Cardiac muscle cell (in vitro differentiated cells and primary cell): Measurements from ENCODE around the gene SLC50A1. TPM values are rescaled to one million over a fixed set of nuclear protein-coding genes. Genes with fewer than 3 reads are reported as not detected.
"Not testable (repeated sequence)": the region's sequence is repeated elsewhere in the genome, so short reads cannot be mapped to it uniquely, and the experiment has no call there.

Experiments
- DNase-seq, 2 donors: peaks; one replicate each; pipeline versions ENCODE4 v3.0.0 to v3.0.0-alpha.2; 2010 to 2017; ENCODE audit warnings: low read depth in 1 of 2, low spot score in 1 of 2
- H3K27ac ChIP-seq: fragments of 200-600 bp; sonication (generic); 2 replicates; pipeline ENCODE4 v1.5.1; 2016
- H3K27me3 ChIP-seq: fragments of 200-600 bp; sonication (generic); 2 replicates; pipeline ENCODE4 v1.6.0; 2016; ENCODE audit warnings: control low read depth
- H3K36me3 ChIP-seq: fragments of 200-600 bp; sonication (generic); 2 replicates; pipeline ENCODE4 v1.5.1; 2016; ENCODE audit warnings: control low read depth
- H3K4me1 ChIP-seq: fragments of 200-600 bp; sonication (generic); 2 replicates; pipeline ENCODE4 v1.8.1; 2017; ENCODE audit warnings: low read depth, mild to moderate bottlenecking, mixed run types
- H3K4me3 ChIP-seq: fragments of 200-600 bp; sonication (generic); 2 replicates; pipeline ENCODE4 v1.5.1; 2016; ENCODE audit warnings: mild to moderate bottlenecking
- H3K9me3 ChIP-seq: fragments of 200-600 bp; sonication (generic); 2 replicates; pipeline ENCODE4 v1.5.1; 2017; ENCODE audit warnings: low read depth, mild to moderate bottlenecking, control low read depth
- CTCF ChIP-seq: IDR thresholded peaks from 2 replicates; pipeline ENCODE4 v1.5.1; 2012; ENCODE audit warnings: low read depth, mild to moderate bottlenecking, low read length
- polyA plus RNA-seq: library from polyadenylated mRNA; unstranded; fragments of >200 nt; fragmentation: Nextera tagmentation; extraction: Ambion mirVana; gene quantifications from 2 replicates; pipeline ENCODE4 v1.2.1, GENCODE V29; 2016
- total RNA-seq: library from RNA; depleted of rRNA; stranded (reverse); fragments of >200 nt; gene quantifications from 2 replicates; pipeline ENCODE4 v1.2.3, GENCODE V29; 2016

The SLC50A1 gene
- total and polyA plus RNA-seq, 2 experiments from 2014 or later = 18.4 to 50.7 TPM

GRCh38 chr1:155110381-155110780 is 25.3 kb upstream of the SLC50A1 start:
- TF ChIP-seq CTCF = no peak
- no peak overlapping the region for H3K27ac ChIP-seq
- H3K36me3 ChIP-seq = no peaks in the 10 kb centered on the region
- H3K4me1 ChIP-seq = no peaks in the 10 kb centered on the region
- H3K9me3 ChIP-seq = no peaks in the 10 kb centered on the region
- H3K4me3 ChIP-seq = no peak overlapping the region
- DNase-seq = no peak
- H3K27me3 ChIP-seq = peaks cover 9% of the 10 kb centered on the region

- no peak for TF ChIP-seq CTCF
Measured at GRCh38 chr1:155110826-155111225, 24.8 kb upstream of the SLC50A1 start.

GRCh38 chr1:155113450-155113980 is 22.1 kb upstream of the SLC50A1 start:
- no peak overlapping the region for H3K27ac ChIP-seq
- no peak for DNase-seq
- no peak overlapping the region for H3K4me3 ChIP-seq
- TF ChIP-seq CTCF = no peak
- H3K9me3 ChIP-seq = no peaks in the 10 kb centered on the region
- H3K4me1 ChIP-seq = no peaks in the 10 kb centered on the region
- no peaks in the 10 kb centered on the region for H3K27me3 ChIP-seq
- no peaks in the 10 kb centered on the region for H3K36me3 ChIP-seq

More at GRCh38 chr1:155110826-155111225, 24.8 kb upstream of the SLC50A1 start:
- Histone ChIP-seq H3K27me3 (peaks cover 9% of the 10 kb centered on the region), H3K36me3 (no peaks in the 10 kb centered on the region), H3K4me3 (no peak overlapping the region), H3K4me1 (no peaks in the 10 kb centered on the region), H3K9me3 (no peaks in the 10 kb centered on the region), H3K27ac (no peak overlapping the region)
- DNase-seq = no peak

- Histone ChIP-seq H3K27me3 (no peaks in the 10 kb centered on the region), H3K4me1 (no peaks in the 10 kb centered on the region), H3K27ac (no peak overlapping the region), H3K4me3 (no peak overlapping the region), H3K9me3 (no peaks in the 10 kb centered on the region), H3K36me3 (no peaks in the 10 kb centered on the region)
- no peak for TF ChIP-seq CTCF
- no peak for DNase-seq
Measured at GRCh38 chr1:155116113-155116764, 19.4 kb upstream of the SLC50A1 start.

GRCh38 chr1:155117610-155118009 is 18.0 kb upstream of the SLC50A1 start:
- no peak overlapping the region for H3K4me3 ChIP-seq
- H3K27ac ChIP-seq = no peak overlapping the region
- no peaks in the 10 kb centered on the region for H3K4me1 ChIP-seq
- no peaks in the 10 kb centered on the region for H3K9me3 ChIP-seq
- DNase-seq = no peak
- TF ChIP-seq CTCF = no peak
- H3K36me3 ChIP-seq = no peaks in the 10 kb centered on the region
- H3K27me3 ChIP-seq = no peaks in the 10 kb centered on the region

GRCh38 chr1:155118090-155118489 is 17.6 kb upstream of the SLC50A1 start:
- H3K9me3 ChIP-seq, H3K4me1 ChIP-seq, DNase-seq, H3K4me3 ChIP-seq, H3K27me3 ChIP-seq, H3K27ac ChIP-seq, H3K36me3 ChIP-seq: not testable (repeated sequence)
